HK-2 (cell line): Measurements from ENCODE around the gene PRCC.

Source experiments
- DNase-seq: peaks from one replicate; pipeline ENCODE4 v3.0.0-alpha.2; 2018; ENCODE audit not compliant: unreplicated experiment

Gene PRCC

DNA sequence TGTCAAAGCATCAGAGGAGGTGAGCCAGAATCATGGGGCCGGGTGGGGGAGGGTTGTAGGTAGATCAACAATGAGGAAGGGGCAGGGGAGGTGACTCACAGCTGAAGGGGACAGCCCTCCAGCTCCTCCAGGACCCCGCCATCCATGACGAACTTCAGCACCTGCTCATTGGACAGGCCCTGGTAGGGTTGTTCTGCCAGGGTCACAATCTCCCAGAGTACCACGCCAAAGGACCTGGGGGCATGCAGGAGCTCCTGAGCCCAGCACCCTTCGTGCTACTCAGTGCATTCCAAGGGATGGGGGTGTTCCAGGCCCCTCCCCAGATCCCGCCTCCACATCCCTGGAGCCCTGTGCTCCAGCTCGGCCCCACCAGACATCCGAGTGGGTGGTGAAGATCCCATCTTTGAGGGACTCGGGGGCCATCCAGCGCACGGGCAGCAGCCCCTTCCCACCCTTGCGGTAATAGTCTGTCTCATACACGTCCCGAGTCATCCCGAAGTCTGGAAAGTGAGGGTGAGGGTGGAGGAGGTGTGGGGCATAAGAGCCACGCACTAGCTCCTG is 74.0 kb downstream of the PRCC start:
- DNase-seq = no peak

DNA sequence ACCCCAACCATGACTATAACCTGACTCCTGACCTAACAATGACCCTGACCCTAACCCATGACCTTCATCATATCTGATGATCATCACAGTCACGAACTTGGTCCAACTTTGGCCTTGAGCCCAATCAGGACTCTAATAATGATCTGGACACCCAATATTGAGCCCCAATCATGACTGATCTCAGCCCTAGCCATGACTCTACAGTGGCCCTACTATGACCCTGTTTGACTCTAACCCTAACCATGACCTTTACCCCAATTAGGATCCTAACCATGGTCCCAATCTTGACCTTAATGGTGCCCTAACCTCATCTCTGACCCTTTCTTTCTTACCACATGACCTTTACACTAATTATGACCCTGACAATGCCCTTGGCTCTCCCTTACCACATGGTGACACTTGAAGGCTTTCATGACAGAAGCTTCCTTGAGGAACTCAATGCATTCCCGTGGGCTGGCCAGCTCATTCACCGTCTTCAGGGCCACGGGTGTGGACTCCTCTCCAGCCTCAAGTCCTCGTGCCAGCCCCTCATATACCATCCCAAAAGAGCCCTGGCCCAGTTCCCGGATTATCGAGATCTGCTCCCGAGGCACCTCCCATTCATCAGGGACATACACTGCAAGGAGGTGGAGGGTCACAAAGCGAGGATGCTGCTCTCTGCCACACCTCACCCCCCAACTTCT is 75.4 kb downstream of the PRCC start:
- no peak for DNase-seq

DNA sequence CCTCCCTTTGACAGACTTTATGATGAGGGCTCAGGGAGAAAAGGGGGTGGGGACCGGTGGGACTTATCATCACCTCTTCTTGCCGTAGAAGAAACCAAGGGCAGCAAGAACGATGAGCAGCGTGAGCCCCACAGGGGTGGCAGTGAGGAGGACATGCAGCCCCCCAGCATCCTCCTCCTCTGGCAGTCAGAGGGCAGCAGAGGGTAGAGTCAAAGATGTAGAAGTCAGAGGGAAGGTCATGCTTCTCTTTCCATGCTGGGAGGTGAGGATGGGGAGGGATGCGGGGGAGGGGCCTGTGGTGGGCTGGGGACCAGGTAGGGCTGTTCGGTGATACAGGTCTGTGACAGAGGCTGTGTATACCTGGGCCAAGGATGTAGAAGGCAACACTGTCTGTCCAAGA is 76.8 kb downstream of the PRCC start:
- no peak for DNase-seq

DNA sequence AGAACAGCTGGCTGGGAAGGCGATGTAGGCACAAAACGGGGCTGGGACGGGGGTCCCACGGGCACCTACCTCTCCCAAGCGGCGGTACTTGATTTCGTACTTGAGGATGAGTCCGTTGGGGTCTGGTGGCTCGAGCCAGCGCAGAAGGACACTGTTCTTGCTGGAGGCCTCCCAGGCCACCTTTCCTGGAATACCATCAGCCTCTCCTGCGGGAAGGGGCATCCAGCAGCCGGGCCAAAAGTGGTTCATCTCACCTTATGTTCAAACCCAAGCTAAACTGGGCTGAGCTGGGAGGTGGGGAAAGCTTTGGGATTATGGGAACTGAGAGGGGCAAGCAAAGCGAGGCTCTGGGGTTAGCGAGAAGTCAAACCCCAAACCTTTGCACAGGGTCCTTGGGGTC is 77.3 kb downstream of the PRCC start:
- DNase-seq = no peak

DNA sequence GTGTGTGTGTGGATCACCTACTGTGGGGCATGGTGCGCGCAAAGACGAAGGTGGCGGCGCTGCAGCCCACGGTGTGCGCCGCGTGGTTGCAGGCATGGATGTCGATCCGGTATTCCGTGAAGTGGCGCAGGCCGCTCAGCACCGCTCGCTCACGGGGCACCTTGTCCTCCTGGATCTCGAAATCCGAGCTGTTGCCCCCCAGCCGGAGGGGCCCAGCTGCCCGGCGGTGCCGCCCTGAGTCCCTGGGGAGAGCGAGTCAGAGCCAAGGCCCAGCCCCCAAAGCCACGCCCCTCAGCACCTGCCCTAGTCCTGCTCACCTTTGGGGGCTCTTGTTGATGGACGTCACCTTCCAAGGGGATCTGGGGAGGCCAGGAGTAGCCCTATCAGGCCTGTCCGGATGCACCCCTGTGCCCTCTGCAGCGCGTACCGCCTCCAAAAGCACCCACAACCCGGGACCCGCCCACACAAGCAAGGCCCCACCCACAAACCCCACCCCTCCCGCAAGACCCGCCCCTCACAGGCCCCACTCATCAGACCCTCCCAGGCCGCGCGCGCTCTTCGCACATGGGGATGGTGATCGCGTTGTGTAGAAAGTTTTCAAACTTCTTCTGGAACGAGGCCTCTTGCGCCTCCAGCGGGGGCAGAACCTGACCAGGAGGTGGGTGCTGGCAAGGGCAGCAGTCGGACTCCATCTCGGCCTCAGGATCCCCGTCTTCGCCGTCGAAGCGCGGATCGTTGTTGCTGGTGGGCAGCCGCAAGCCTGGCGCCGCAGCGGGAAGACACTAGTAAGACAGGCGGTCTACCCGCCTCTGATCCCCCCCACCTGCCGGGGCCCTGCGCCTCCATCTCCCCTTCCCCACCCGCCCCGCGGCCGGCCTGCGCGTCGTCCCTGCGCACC is 78.0 kb downstream of the PRCC start:
- no peak for DNase-seq

DNA sequence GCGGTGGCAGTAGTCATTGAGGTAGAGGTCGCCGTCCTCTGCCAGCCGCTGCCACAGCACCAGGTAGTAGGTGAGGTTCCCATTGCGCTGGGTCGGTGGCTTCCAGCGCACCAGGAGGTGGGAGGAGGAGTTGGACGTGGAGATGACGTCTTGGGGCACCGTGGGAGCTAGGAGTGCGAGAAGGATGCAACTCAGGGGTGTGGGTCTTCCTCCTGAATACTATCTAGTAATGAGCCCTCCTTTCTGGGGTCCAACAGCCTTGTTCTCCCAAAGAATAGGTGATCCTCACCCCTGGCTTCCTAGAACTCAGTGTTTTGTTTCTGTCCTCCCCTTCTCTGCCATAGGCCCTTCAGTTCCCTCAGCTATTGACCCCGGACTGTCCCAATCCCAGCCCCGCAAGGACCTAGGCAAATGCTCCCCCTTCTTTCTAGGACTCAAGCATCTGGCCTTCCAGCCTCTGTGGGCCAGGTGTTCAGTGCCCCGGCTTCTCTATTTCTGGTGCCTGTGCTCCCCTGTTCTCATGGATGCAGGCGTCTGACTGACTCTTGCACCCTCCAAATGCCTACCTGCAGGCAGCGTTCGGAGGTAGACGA is 78.7 kb downstream of the PRCC start:
- no peak for DNase-seq

DNA sequence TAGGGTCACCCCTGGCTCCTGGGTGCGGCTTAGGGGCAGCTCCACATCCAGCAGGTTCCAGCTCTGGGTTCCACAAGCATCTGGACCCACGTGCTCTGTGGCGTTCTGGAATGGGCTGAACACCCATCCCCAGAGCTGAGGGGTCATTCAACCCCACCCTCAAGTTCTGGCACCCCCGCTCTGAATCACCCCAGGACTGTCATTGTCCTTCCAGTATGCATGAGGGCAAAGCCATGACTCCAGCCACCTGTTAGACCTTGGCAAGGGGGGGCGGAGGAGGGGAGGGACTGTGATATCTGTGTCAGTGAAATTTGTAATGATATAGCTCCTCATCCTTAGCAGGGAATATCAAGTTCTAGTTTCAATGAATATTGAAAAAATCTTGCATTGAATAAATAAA is 79.3 kb downstream of the PRCC start:
- DNase-seq = no peak

DNA sequence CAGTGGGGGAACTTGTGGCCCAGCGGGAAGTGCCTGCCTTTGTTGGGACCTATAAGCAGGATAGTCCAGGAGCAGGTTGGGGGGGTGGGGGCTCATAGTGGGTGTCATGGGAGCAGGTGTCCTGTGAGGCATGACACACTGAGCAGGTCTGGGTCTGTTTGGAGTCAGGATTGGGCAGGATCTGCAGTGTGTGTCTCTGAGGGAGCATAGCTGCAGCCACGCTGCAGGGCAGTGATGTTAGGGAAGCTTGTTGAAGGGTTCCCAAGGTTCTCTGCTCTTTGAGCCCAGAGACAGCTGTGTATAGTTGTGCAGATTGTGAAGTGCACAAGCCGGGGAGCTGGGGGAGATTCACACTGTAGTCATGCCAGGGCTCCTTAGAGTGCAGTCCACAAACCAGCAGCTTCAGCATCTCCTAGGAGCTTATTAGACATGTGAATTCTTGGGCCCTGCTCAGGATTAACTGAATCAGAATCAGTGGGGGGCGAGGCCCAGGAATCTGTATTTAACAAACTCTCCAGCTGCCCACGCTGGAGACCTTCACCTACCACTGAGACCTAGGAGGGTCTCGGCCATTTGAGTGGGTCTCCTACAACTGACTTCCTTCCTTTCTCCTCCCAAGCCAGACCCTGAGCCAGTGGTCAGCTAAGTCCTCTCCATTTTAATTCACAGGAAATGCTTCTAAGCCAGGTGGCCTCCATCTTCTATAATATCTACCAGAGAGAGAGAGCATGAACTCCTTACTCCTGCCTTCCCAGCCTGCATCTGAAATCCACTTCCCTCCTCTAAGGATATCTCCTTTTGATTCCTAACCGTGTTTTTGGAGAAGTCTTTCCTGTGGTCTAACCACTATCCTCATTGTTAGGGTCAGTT is 80.5 kb downstream of the PRCC start:
- no peak for DNase-seq

DNA sequence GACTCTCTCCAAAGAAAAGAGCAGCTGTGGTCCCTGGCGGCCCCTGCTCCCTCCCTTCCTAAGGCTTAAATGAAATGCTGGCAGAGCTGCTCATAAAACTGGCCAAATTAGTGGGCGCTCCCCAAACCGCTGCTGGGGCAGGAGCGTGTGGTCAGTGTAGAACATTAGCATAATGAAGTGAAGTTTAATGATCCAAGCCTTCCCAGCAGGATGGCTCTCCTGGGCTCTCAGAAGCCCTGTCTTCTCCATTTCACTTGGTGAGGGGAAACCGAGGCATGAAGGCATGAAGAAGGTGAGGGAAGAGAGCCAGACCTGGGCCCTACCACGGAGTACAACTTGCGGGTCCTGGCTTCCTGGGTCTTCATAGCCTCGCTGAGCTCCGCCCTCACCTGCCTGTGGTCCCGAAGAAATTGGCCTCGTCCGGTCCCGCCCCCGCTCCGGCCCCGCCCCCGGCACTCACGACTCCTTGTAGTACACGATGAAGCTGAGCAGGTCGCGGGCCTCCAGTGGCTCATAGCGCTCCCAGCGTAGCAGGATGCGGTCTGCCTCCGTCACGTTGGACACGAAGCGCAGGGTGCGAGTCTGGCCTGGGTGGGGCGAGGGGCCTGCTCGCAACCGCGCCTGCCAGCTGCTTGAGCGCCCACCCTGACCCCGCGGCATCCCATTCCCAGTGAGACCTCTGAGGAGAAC is 81.3 kb downstream of the PRCC start:
- no peak for DNase-seq

DNA sequence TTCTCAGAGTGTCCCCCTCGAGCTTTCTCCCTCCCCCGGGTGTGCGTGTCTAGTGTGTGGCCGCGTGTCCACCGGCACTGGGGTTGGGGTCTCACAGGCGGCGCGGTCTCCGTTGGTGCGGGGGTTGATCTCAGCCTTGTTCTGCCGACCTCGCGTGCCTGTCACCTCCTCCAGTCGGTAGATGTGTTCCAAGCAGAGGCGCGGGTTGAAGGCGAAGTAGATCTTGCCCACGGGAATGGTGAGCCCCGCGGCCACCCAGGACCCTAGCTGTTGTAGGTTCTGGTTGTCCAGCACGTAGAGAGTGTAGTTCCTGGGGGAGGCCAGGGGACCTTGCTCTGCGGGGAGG is 81.8 kb downstream of the PRCC start:
- DNase-seq = no peak
